HG03469 (cell line): ENCODE results near the gene BRSK1.

Experiments
- ATAC-seq: cut with Tn5 transposase; IDR thresholded peaks from one replicate; pipeline ENCODE4 v1.9.1; 2021; ENCODE audit warnings: mild to moderate bottlenecking, moderate library complexity, moderate number of reproducible peaks; ENCODE audit not compliant: unreplicated experiment

The BRSK1 gene

GRCh38 chr19:55303477-55303876 lies 19.7 kb downstream of the BRSK1 start:
- ATAC-seq, result no peak

- no peak for ATAC-seq
Measured at GRCh38 chr19:55304279-55304978, 20.6 kb downstream of the BRSK1 start.

- ATAC-seq, result no peak
Measured at GRCh38 chr19:55304980-55305379, 21.2 kb downstream of the BRSK1 start.

- ATAC-seq, result no peak
Measured at GRCh38 chr19:55305491-55305890, 21.7 kb downstream of the BRSK1 start.

- ATAC-seq, result no peak
Measured at GRCh38 chr19:55305983-55306562, 22.3 kb downstream of the BRSK1 start.

- ATAC-seq, result no peak
Measured at GRCh38 chr19:55306712-55307111, 22.9 kb downstream of the BRSK1 start.

GRCh38 chr19:55308281-55308680 lies 24.5 kb downstream of the BRSK1 start:
- no peak for ATAC-seq

GRCh38 chr19:55309448-55309847 lies 25.7 kb downstream of the BRSK1 start:
- ATAC-seq, result no peak

- no peak for ATAC-seq
Measured at GRCh38 chr19:55310498-55310897, 26.7 kb downstream of the BRSK1 start.

GRCh38 chr19:55311397-55311796 lies 27.6 kb downstream of the BRSK1 start:
- ATAC-seq, result no peak

GRCh38 chr19:55311797-55312196 lies 28.0 kb downstream of the BRSK1 start:
- no peak for ATAC-seq

- ATAC-seq, result no peak
Measured at GRCh38 chr19:55312621-55313512, 29.1 kb downstream of the BRSK1 start.

- no peak for ATAC-seq
Measured at GRCh38 chr19:55314396-55314795, 30.6 kb downstream of the BRSK1 start.

GRCh38 chr19:55315956-55316525 lies 32.2 kb downstream of the BRSK1 start:
- ATAC-seq, result no peak

- ATAC-seq, result no peak
Measured at GRCh38 chr19:55316646-55317045, 32.8 kb downstream of the BRSK1 start.

GRCh38 chr19:55319785-55320184 lies 36.0 kb downstream of the BRSK1 start:
- no peak for ATAC-seq

- ATAC-seq, result no peak
Measured at GRCh38 chr19:55320844-55321419, 37.1 kb downstream of the BRSK1 start.

- ATAC-seq, result no peak
Measured at GRCh38 chr19:55321466-55322137, 37.8 kb downstream of the BRSK1 start.

- no peak for ATAC-seq
Measured at GRCh38 chr19:55322204-55322885, 38.5 kb downstream of the BRSK1 start.

GRCh38 chr19:55324662-55325061 lies 40.9 kb downstream of the BRSK1 start:
- no peak for ATAC-seq
